ACHN (cell line): ENCODE results near the gene METTL25.
A peak's percentile ranks its signal among the peaks of the same experiment; 100 is the strongest.

Experiments
- DNase-seq: peaks from one replicate; pipeline ENCODE4 v3.0.0-alpha.2; 2015
- in situ Hi-C: cut with HindIII; loops from 2 replicates; pipeline ENCODE4 v1.10.0; 2017; ENCODE audit warnings: low sequenced_read_pairs, low pct_ligation_motif_present, low pct_unique_long_range_greater_than_20kb

METTL25 gene

DNA sequence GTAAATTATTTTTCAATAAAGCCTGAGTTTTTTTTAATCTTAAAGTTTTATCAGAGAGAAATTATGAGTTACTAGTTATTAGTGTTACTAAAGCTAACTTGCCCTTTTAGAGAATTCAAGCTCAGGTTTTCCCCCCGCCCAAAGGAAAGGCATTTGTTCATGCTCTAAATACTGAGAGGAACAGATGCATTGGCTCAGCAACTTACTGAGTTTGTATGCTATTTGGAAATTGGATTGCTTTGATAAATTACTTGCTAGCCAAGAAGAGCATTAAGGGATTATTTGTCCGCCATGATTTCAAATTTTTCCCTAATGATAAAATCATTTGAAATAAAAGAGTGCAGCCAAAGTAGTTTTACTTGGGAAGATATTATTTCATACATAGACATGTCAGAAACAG lies 149.4 kb downstream of the METTL25 start:
- in situ Hi-C loops, result no loop called here
- DNase-seq, result no peak

DNA sequence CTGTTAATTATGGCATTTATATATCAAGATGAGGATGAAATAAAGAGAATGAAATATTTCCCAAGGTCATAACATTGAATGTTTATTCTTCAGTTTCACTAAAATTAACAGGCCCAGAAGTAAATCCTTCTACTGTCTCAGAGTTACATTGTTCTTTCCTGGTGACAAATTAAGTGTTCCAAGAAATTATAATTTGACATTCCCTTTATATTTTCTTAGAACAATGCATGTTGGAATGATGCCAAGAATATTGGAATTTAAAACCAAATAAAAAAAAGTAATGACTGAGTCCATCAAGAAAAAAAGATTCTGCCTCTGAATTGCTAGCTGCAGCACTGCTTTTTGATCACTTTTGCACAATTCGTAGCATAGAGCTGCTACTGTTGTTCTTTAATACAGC lies 152.1 kb downstream of the METTL25 start:
- DNase-seq, result no peak
- in situ Hi-C loops, result no loop called here

DNA sequence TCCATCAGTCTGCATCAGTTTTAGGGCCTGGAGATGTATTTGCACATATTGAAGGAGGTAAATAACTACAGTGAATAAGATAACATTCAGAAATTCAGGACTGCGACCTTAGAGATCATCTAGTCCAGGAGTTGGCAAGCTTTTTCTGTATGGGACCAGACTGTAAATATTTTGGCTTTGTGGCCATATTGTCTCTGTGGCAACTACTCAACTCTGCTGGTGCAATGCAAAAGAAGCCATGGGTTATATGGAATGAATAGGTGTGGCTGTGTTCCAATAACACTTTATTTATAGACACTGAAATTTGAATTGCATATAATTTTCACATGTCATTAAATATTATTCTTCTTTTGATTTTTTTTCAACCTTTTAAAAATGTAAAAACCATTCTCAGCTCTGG lies 156.6 kb downstream of the METTL25 start:
- DNase-seq, result no peak
- in situ Hi-C loops, result no loop called here

DNA sequence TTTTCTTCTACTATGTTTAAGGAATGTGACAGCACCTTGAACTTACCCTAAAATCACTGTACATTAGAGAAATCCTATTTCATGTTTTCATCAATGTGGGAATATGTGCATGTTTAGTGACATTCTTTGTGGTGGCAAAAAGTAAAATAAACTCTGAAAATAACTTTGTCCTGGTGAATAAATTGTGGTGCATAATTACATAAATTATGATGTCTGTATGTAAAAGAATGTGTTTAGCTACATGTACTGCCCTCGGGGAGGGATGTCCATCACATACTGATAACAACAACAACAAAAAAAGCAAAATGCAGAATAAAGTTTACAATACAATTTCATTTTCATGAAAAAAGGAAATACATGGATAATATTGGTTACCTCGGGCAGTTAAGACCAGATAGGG lies 157.3 kb downstream of the METTL25 start:
- in situ Hi-C loops, result no loop called here
- DNase-seq, result no peak

DNA sequence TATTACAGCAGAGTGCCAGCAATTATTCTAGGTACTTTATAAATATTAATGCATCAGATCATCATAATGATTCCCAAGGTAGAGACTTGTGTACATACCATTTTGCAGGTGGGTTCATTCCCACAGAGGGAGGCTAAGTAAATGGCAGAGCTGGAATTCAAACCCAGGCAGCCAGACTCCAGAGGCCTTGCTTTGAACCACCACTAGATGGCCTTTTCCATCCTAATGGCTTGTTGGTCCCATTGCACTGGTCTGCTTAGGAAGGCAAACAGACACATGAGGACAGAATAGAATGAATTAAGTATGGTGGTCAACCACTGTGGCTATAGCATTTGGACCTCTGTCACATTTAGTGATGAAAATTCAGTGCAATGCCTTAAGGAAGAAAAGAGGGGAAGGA lies 158.7 kb downstream of the METTL25 start:
- peak; percentile 58 for DNase-seq
- in situ Hi-C loops, result no loop called here

DNA sequence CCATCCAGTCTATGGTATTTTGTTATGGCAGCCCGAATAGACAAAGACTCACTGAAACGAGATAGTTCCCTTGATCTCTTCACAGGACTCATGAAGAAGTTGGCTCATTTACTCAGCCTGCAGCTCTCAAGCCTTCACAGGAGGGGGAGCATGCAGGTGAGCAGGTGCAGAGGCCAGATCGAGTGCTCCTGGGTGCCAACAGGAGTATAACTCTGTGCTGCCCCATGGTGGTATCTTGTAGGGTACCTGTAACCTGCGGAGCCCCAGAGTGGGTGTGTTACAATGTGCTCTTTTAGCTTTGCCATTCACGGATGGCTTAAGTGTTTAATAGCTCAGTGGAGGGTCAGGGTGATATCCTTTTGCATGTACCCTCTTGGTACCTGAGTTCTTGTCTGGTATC lies 159.5 kb downstream of the METTL25 start:
- in situ Hi-C loops, result no loop called here
- no peak for DNase-seq

DNA sequence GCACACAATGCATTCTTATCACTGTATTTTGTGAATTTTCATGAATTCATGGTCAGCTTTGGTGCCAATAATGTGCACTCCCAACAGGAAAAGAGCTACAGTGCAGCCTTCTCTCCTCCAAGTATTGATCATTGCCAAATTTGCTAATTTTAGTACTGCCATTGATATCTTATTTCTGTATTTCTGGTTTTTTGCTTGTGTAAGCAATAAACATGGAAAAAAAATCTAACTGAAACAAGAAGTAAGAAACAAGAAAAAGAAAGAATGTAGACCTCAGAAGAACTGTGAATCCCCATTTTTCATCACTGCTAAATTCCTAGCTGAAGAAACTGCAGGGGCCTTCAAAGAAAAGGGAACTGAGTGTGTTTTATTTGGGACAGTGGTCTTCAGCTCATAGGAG lies 161.2 kb downstream of the METTL25 start:
- no peak for DNase-seq
- in situ Hi-C loops, result no loop called here

DNA sequence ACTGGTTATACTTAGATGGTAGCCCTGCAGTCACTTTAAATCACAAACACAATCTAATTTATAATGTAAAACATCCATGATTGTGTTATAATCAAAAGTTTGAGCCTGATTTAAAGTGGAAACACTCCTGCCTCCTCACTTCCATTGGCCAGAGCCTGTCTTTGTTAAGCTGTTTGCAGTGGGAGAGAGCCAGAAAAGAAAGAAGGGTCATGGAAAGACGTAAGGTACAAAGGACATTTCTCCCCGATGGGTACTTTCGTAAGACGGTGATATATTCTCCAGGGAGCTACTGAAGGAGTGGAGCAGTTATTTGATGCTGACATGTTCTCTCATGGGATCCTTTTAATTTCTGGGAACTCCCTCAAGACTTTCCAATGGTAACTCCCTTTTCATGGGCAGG lies 164.0 kb downstream of the METTL25 start:
- in situ Hi-C loops, result no loop called here

DNA sequence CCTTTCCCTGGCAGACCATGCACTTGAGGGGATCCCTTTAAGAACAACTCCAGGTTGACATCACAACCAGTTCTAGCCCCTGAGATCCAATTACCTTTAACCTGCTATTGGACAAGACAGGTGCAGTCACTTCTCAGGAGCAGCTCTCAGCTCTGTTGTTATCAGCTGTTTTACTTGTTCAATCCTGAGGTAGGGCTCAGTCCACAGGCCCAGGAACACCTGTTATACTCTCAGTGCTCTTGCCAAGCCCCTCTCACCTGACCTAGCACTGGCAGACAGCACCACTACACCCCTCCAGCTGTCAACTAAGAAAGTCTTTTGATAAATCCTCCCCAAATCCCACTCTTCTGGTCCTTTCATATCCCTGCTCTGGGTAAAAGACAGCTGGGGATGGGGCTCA lies 164.4 kb downstream of the METTL25 start:
- in situ Hi-C loops, result no loop called here
- DNase-seq, result no peak

More for the DNA sequence above, 164.0 kb downstream of the METTL25 start:
- no peak for DNase-seq

DNA sequence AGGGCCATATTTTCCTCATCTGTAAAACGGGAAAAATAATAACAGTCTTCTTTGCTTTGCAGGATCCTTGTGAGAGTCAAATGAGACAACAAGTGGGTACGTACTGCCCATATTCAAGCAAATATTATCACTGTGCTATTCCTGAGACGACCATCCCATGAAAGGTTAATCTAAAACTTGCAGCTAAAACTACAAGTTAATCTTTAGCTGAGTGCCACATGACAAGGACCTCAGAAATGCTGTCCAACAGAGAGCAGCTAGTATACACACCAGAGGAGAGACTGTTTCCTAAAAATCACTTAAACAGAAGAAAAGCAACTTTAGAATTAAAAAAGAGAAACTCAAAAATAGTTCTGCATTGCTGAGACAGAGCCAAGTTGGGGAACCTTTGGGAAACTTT lies 165.7 kb downstream of the METTL25 start:
- in situ Hi-C loops, result no loop called here
- peak; percentile 93 for DNase-seq

DNA sequence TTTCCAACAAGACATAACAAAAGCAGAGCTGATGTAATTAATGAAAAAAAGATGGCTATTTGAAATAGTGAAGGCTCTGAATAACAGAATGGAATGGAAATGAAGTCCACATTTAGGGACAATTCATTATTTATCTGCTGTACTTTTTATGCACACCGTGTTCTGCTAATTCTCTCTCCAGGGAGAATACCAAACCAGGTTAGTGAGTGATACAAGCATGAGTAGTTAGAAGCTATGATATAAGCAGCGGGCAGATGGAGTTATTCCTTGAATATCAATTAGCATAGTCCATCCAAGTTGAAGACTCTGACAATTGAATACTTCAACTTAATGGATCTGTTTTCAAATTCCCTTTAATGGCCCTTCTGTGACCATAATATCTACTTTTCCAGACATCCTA lies 166.3 kb downstream of the METTL25 start:
- peak; percentile 52 for DNase-seq
- in situ Hi-C loops, result no loop called here

DNA sequence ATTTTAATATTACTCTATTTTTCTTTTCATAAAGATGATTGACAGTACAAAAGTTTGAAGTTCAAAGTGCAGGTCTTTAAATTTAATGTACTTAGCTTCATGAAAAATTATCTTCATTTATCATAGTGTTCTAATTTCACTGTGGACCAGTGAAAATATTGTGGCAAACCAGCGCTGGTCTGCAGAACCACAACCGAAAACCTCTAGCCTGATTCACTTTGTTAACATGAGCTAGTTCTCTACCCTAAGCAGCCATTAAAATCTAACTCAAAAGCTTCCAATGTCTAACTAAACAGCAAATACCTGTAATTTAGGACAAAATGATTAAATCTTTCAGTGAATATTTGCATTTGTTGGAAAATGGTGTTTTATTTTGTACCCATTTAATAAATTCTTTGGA lies 167.3 kb downstream of the METTL25 start:
- DNase-seq, result no peak
- in situ Hi-C loops, result no loop called here

DNA sequence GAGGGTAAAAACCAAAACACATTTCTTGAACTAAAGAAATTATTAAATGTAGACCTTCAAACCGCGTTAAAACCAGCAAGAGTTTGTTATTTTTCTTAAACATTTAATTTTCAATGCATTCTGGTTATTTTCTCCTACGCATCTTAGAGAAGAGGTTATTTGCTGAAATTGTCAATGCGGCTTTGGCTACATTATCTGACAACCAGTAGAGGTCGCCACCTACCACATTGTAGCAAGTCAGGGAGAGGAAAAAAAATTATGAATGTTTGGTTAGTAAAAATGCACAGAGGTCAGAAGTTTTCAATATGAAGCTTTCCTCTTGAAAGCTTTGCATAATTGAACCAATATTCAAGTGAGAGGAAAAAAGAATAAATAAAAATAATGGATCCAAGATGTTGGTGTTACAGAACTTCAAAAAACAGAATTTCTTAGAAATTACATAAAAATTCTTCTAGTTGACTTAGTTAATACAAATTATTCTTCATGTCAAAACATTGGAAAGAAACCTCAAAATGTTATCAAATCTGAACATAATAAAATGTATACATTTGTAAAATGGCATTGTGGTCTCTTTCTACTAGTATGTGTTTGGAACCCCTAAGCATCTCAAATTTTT lies 168.9 kb downstream of the METTL25 start:
- peak; percentile 82 for DNase-seq
- in situ Hi-C loops, result no loop called here
